Astrocyte (in vitro differentiated cells and primary cell): ENCODE measurements around the gene FILIP1L. TPM values are rescaled to one million over a fixed set of nuclear protein-coding genes. Genes with fewer than 3 reads are reported as not detected.
A peak's percentile ranks its signal among the peaks of the same experiment; 100 is the strongest.

Experiments
- DNase-seq: peaks from one replicate; pipeline ENCODE4 v3.0.0-alpha.2; 2010; ENCODE audit warnings: low read depth
- FAIRE-seq: peaks from 2 replicates; lab custom pipeline; 2011; peaks lifted over from hg19 to GRCh38; lab: Jason Lieb, UNC
- H2AFZ ChIP-seq: 2 replicates; pipeline ENCODE4 v1.6.0; 2012; ENCODE audit warnings: low read depth, low read length, inconsistent platforms
- H3K27ac ChIP-seq: 2 replicates; pipeline ENCODE4 v1.5.1; 2011; ENCODE audit warnings: low read depth, low read length, inconsistent platforms
- H3K27me3 ChIP-seq: 2 replicates; pipeline ENCODE4 v1.6.0; 2011; ENCODE audit warnings: low read length, inconsistent platforms; ENCODE audit not compliant: insufficient read depth
- H3K36me3 ChIP-seq: 2 replicates; pipeline ENCODE4 v1.5.1; 2011; ENCODE audit warnings: low read length, inconsistent platforms; ENCODE audit not compliant: insufficient read depth
- H3K4me1 ChIP-seq: 2 replicates; pipeline ENCODE4 v1.5.1; 2011; ENCODE audit warnings: low read length, inconsistent platforms; ENCODE audit not compliant: insufficient read depth
- H3K4me2 ChIP-seq: 2 replicates; pipeline ENCODE4 v1.6.0; 2012; ENCODE audit warnings: low read length, inconsistent platforms
- H3K4me3 ChIP-seq: 2 replicates; pipeline ENCODE4 v1.5.1; 2011; ENCODE audit warnings: low read depth, mild to moderate bottlenecking, low read length, inconsistent platforms; ENCODE audit not compliant: insufficient read depth
- H3K79me2 ChIP-seq: 2 replicates; pipeline ENCODE4 v1.6.0; 2012; ENCODE audit warnings: mild to moderate bottlenecking, low read length, inconsistent platforms; ENCODE audit not compliant: insufficient read depth
- H3K9ac ChIP-seq: 2 replicates; pipeline ENCODE4 v1.6.0; 2012; ENCODE audit warnings: mild to moderate bottlenecking, low read length, inconsistent platforms
- H3K9me3 ChIP-seq: 2 replicates; pipeline ENCODE4 v1.5.1; 2012; ENCODE audit warnings: low read depth, mild to moderate bottlenecking, low read length, inconsistent platforms; ENCODE audit not compliant: insufficient read depth
- H4K20me1 ChIP-seq: 2 replicates; pipeline ENCODE4 v1.6.0; 2012; ENCODE audit warnings: low read length, inconsistent platforms; ENCODE audit not compliant: insufficient read depth
- H3K27ac Mint-ChIP-seq: one replicate; pipeline ENCODE4 v1.8.0; 2021; ENCODE audit warnings: mild to moderate bottlenecking, mixed read lengths; ENCODE audit not compliant: unreplicated experiment
- H3K27me3 Mint-ChIP-seq: one replicate; pipeline ENCODE4 v1.8.0; 2021; ENCODE audit warnings: low read depth, mixed read lengths; ENCODE audit not compliant: unreplicated experiment
- H3K36me3 Mint-ChIP-seq: one replicate; pipeline ENCODE4 v1.8.0; 2021; ENCODE audit warnings: low read depth, mixed read lengths; ENCODE audit not compliant: unreplicated experiment
- H3K4me1 Mint-ChIP-seq: one replicate; pipeline ENCODE4 v1.8.0; 2021; ENCODE audit warnings: low read depth, mixed read lengths; ENCODE audit not compliant: unreplicated experiment
- H3K4me3 Mint-ChIP-seq: one replicate; pipeline ENCODE4 v1.8.0; 2021; ENCODE audit warnings: mild to moderate bottlenecking, moderate library complexity, mixed read lengths; ENCODE audit not compliant: unreplicated experiment
- H3K9me3 Mint-ChIP-seq: one replicate; pipeline ENCODE4 v1.8.0; 2021; ENCODE audit warnings: mild to moderate bottlenecking, mixed read lengths; ENCODE audit not compliant: unreplicated experiment
- EZH2 ChIP-seq: IDR thresholded peaks from 2 replicates; pipeline ENCODE4 v1.6.1; 2012; ENCODE audit warnings: mild to moderate bottlenecking, low read length, inconsistent platforms; ENCODE audit not compliant: insufficient read depth
- total RNA-seq: library from RNA; stranded (reverse); gene quantifications from 2 replicates; pipeline ENCODE4 v1.2.1, GENCODE V29; 2021
- TF ChIP-seq, protein P1 (sequence below): IDR thresholded peaks from 2 replicates; pipeline ENCODE4 v1.5.1; 2011; ENCODE audit warnings: low read depth, mild to moderate bottlenecking, inconsistent platforms, low read length, moderate library complexity; ENCODE audit not compliant: insufficient read depth

Gene FILIP1L
- total RNA-seq, 1 donor from 2014 or later: 209 TPM

DNA sequence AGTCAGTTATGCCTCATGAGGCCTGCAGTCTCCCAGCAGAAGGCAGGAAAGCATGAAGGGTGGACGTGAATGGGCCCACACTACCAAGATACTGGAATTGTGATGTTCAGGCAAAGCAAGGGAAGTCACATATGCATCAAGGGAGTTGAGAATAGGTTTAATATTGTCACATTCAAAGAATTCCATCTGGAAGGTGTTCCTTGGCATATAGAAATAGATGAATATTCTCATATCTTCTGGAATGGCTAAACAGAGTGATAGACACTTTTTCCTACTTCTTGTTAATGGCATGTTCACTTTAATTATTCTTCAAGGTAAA is 193.0 kb downstream of the FILIP1L start:
- Mint-ChIP-seq H3K4me3 (no peak overlapping the region), H3K4me1 (peaks cover 22% of the 10 kb centered on the region), H3K27ac (peak overlapping the region; percentile 72), H3K27me3 (no peaks in the 10 kb centered on the region), H3K36me3 (no peaks in the 10 kb centered on the region), H3K9me3 (no peaks in the 10 kb centered on the region)
- TF ChIP-seq EZH2: no peak
- TF ChIP-seq, protein P1, sequence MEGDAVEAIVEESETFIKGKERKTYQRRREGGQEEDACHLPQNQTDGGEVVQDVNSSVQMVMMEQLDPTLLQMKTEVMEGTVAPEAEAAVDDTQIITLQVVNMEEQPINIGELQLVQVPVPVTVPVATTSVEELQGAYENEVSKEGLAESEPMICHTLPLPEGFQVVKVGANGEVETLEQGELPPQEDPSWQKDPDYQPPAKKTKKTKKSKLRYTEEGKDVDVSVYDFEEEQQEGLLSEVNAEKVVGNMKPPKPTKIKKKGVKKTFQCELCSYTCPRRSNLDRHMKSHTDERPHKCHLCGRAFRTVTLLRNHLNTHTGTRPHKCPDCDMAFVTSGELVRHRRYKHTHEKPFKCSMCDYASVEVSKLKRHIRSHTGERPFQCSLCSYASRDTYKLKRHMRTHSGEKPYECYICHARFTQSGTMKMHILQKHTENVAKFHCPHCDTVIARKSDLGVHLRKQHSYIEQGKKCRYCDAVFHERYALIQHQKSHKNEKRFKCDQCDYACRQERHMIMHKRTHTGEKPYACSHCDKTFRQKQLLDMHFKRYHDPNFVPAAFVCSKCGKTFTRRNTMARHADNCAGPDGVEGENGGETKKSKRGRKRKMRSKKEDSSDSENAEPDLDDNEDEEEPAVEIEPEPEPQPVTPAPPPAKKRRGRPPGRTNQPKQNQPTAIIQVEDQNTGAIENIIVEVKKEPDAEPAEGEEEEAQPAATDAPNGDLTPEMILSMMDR: no peak
- Histone ChIP-seq H4K20me1 (no peaks in the 10 kb centered on the region), H3K27ac (no peak overlapping the region), H3K79me2 (no peaks in the 10 kb centered on the region), H3K36me3 (no peaks in the 10 kb centered on the region), H3K27me3 (no peaks in the 10 kb centered on the region), H2AFZ (no peak overlapping the region), H3K4me3 (no peak overlapping the region), H3K4me1 (peaks cover 11% of the 10 kb centered on the region), H3K9ac (no peak overlapping the region), H3K4me2 (no peak overlapping the region), H3K9me3 (no peaks in the 10 kb centered on the region)
- FAIRE-seq (no peak), DNase-seq (no peak)

DNA sequence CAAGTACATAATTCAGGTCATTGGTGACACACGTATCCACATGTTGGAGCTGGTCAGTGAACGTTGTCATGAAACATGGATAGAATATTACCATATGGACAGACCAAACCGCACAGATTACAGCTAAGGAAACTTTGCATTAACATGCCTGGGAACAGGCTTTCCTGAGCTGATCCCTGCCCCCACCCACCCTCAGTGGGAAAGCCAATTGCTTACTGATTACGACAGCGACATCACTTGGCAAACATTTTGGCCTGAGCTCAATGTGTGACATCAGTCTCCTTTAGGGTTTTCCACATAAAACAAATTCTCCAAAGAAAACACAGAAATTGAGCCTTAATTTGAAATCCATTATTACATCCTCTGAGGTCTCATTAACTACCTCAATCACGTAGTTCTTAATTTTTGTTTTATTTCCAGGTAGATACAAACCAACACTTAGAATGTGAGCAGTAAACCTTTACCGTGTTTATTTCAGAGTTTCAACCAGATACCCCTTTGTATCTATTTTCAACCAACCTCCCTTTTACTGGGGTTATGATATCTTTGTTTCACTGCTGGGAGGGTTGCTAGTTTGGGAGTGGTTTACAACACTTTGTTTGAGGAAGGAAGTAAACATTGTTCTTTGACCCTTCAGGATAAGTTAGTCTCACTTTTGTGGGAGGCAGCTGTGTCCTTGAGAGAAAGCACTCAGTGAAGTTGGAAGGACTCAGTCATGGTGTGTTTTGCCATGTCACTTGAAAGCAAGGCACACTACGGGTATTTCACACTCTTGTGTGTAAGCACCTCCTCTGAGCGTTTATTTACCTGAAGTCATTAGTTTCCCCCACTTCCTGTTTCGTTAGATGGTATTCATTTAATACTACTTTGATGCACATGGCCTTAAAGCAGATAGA is 193.6 kb downstream of the FILIP1L start:
- H3K27ac ChIP-seq: no peak overlapping the region
- Mint-ChIP-seq H3K4me1 (peaks cover 18% of the 10 kb centered on the region), H3K27me3 (no peaks in the 10 kb centered on the region), H3K9me3 (no peaks in the 10 kb centered on the region), H3K27ac (peak overlapping the region; percentile 72), H3K36me3 (no peaks in the 10 kb centered on the region), H3K4me3 (no peak overlapping the region)
- no peaks in the 10 kb centered on the region for H3K79me2 ChIP-seq
- no peaks in the 10 kb centered on the region for H3K27me3 ChIP-seq
- H2AFZ ChIP-seq: no peak overlapping the region
- H3K9me3 ChIP-seq: no peaks in the 10 kb centered on the region
- H3K4me1 ChIP-seq: peaks cover 8% of the 10 kb centered on the region
- H3K4me2 ChIP-seq: no peak overlapping the region
- DNase-seq (no peak), FAIRE-seq (no peak)
- TF ChIP-seq, protein P1: no peak
- no peak for TF ChIP-seq EZH2
- no peak overlapping the region for H3K9ac ChIP-seq
- H3K4me3 ChIP-seq: no peak overlapping the region
- no peaks in the 10 kb centered on the region for H3K36me3 ChIP-seq
- H4K20me1 ChIP-seq: no peaks in the 10 kb centered on the region

DNA sequence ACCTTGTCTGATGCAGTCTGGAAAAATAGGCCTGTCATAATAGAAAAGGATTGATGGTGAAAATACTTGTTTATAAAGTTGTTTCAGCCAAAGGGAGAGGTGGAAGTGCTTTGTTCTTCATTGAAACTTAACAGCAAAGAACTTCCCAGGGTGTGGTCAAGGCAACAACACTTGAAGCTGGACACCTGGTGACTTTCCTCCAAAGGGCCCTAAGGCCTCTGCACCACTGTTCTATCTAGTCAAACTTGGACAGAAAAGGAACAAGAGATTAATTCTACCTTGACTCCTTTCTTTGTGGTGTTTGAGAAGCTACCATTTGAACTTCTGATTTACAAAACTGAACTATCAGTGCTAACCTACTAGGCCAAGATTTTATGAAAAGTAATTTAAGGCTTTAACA is 194.6 kb downstream of the FILIP1L start:
- no peak for FAIRE-seq
- Mint-ChIP-seq H3K4me3 (no peak overlapping the region), H3K36me3 (no peaks in the 10 kb centered on the region)

More for the DNA sequence above, 194.6 kb downstream of the FILIP1L start:
- Histone ChIP-seq H3K27me3 (no peaks in the 10 kb centered on the region), H3K27ac (no peak overlapping the region), H3K4me3 (no peak overlapping the region), H3K79me2 (no peaks in the 10 kb centered on the region), H3K4me2 (no peak overlapping the region), H3K36me3 (no peaks in the 10 kb centered on the region), H4K20me1 (no peaks in the 10 kb centered on the region), H3K9me3 (no peaks in the 10 kb centered on the region), H2AFZ (no peak overlapping the region), H3K9ac (no peak overlapping the region), H3K4me1 (peaks cover 8% of the 10 kb centered on the region)
- H3K4me1 Mint-ChIP-seq: peaks cover 15% of the 10 kb centered on the region
- H3K27ac Mint-ChIP-seq: no peak overlapping the region
- H3K9me3 Mint-ChIP-seq: no peaks in the 10 kb centered on the region
- no peaks in the 10 kb centered on the region for H3K27me3 Mint-ChIP-seq
- DNase-seq: no peak
- TF ChIP-seq, protein P1: no peak
- no peak for TF ChIP-seq EZH2
